HG03196 (cell line): ENCODE results near the gene MYO1G.
"Not testable (repeated sequence)": the region's sequence is repeated elsewhere in the genome, so short reads cannot be mapped to it uniquely, and the experiment has no call there.

Experiments used
- ATAC-seq: cut with Tn5 transposase; IDR thresholded peaks from one replicate; pipeline ENCODE4 v1.9.1; 2021; ENCODE audit not compliant: unreplicated experiment

Gene MYO1G

GRCh38 chr7:44978511-44979366, at the start of gene MYO1G:
TSS of gene MYO1G (minus strand) at chr7:44979015. CDS start at chr7:44978961, 54 bp downstream.
- ATAC-seq: peak; percentile 55

GRCh38 chr7:45028138-45028919, 49.5 kb upstream of the MYO1G start:
- ATAC-seq: no peak

GRCh38 chr7:45027774-45028114, 48.9 kb upstream of the MYO1G start:
- peak; percentile 19 for ATAC-seq

- peak; percentile 38 for ATAC-seq
These were observed 48.4 kb upstream of the MYO1G start for GRCh38 chr7:45026984-45027773.

GRCh38 chr7:45026013-45026412, 47.2 kb upstream of the MYO1G start:
- no peak for ATAC-seq

GRCh38 chr7:45025473-45025872, 46.7 kb upstream of the MYO1G start:
- not testable (repeated sequence) for ATAC-seq

- no peak for ATAC-seq
These were observed 45.4 kb upstream of the MYO1G start for GRCh38 chr7:45024126-45024744.

- ATAC-seq: peak; percentile 65
These were observed 42.9 kb upstream of the MYO1G start for GRCh38 chr7:45021604-45022296.

GRCh38 chr7:45020915-45021314, 42.1 kb upstream of the MYO1G start:
- no peak for ATAC-seq

- ATAC-seq: no peak
These were observed 38.4 kb upstream of the MYO1G start for GRCh38 chr7:45017253-45017652.

- ATAC-seq: no peak
These were observed 36.5 kb upstream of the MYO1G start for GRCh38 chr7:45015313-45015712.

GRCh38 chr7:45013465-45013967, 34.7 kb upstream of the MYO1G start:
- ATAC-seq: no peak

GRCh38 chr7:45007571-45008328, 28.9 kb upstream of the MYO1G start:
- peak; percentile 71 for ATAC-seq

- ATAC-seq: no peak
These were observed 28.3 kb upstream of the MYO1G start for GRCh38 chr7:45007106-45007505.

- no peak for ATAC-seq
These were observed 25.0 kb upstream of the MYO1G start for GRCh38 chr7:45003789-45004188.

GRCh38 chr7:45001826-45002225, 23.0 kb upstream of the MYO1G start:
- no peak for ATAC-seq

GRCh38 chr7:45001138-45001694, 22.4 kb upstream of the MYO1G start:
- ATAC-seq: peak; percentile 18

- ATAC-seq: no peak
These were observed 21.5 kb upstream of the MYO1G start, which contains the start of gene CCM2 for GRCh38 chr7:45000093-45001032. TSS of gene CCM2 (plus strand) at chr7:45000201. CDS start at chr7:45000334, 133 bp downstream.
